Hematopoietic multipotent progenitor cell treated with erythropoietin and hydrocortisone succinate and interleukin-3 and kit ligand, for 15 days (in vitro differentiated cells): ENCODE data around the gene TTF1.
A peak's percentile ranks its signal among the peaks of the same experiment; 100 is the strongest.

Source experiments
- DNase-seq: peaks from one replicate; pipeline ENCODE4 v3.0.0-alpha.2; 2015; ENCODE audit warnings: low spot score

Gene TTF1

DNA sequence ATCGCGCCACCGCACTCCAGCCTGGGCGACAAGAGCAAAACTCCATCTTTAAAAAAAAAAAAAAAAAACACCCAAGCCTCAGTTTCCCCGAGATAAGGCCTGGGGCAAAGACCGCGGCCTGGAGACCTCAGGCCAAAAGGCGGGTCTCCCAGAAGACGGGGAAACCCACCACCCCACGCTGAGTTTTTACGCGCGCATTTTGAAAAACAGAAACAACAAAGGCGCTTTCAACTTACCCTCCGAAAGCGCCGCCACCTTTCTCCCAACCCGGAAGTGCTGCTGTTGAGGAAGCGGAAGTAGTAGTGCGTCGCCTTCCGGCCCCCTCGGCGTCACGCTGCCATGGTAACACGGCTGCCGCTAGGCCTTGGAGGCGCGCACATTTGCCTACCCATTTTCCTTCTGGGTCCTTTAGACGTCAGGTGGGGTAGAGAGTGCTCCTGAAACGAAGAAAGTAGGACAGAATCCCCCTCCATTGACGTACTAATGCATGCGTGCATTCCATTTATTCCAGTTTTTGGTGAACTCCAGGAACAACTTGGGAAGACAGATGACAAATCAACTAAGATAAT is at the start of gene TTF1:
Gene TTF1 (minus strand): TSS at position 287 of the 569 bp plus-strand sequence. CDS start 4,019 bp downstream, outside the sequence.
- peak; percentile 93 for DNase-seq

DNA sequence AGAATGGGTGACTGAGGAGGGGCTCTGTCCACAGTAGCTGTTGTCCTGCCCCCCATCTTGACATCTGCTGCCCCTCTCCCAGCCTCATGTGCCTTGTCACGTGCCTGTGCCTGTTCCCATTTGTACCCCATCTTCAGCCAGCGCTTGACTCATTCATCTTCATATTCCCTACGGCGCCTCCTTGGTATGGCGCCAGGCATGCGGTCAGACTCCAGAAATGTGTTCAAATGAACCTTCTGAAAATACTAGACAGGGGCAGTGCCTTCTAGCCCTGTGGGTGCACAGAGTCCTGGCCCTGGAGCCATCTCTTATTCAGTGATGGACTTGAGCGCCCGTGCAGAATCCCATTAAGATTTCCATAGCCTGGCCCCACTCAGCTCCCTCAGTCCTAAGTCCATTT is 49.6 kb upstream of the TTF1 start:
- no peak for DNase-seq

DNA sequence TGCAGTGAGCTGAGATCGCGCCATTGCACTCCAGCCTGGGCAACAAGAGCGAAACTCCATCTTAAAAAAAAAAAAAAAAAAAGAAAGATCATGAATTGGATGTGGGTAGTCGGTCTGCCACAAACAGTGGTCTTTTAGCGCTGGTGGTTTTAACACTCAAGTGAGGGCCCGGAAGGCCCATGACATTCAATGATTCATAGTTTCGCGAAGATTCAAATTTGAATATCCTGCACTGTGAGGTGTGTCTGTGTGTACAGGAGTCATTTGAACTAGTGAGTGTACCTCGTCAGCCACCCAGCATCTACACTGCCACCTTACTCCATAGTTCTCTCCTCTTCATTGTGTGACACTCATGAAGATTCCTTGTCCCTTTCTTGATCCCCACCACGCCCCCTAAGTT is 44.6 kb upstream of the TTF1 start:
- DNase-seq, result no peak

DNA sequence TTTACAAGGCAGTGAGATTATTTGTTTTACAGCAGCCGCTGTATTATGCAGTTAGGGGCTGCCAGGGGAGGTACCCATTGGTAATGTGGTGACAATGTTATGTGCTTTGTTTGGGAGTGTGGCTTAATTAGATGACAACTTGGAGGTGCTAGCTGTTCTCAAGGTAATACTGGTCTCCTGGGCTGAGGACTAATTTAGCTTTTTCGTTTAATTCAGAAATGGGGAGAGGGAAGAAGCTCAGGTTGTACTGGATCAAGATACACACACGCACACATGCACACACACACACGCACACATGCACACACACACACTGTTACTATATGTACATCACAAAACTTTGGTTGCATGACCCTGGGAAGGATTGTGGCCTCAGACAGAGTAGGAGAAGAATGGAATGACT is 41.3 kb upstream of the TTF1 start:
- DNase-seq, result no peak

- no peak for DNase-seq
These were observed 40.7 kb upstream of the TTF1 start for GRCh38 chr9:132447346-132447745.

GRCh38 chr9:132446887-132447286 is 40.2 kb upstream of the TTF1 start:
- DNase-seq, result no peak

DNA sequence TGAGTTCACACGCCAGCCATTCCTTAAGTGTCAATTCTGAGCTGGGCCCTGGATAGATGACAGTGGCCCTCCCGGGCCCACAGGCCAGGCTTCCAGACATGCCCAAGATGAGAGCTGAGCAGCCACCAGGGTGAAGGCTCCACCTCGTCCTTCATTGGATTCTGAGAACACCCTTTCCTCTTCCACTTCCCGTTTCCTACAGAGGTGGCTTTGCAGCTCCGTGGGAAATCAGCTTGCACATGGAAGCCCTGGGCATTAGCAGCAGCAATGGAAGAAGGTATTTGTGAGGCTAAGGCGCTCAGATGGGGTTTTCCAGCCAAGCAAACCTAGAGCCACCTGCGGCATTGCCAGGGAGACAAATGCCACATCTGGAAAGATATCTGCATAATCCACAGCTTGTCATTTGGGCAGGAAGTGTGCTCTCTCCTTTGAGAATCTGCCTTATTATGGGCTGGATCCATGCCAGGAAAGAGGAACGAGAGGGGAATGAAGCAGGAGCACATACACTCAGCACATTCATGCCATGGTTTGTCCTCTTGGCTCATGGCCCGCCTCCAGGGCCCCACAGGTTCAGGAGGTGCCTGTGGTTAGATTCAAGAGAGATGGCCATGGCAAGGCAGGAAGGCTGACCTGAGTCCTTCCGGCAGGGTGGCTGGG is 37.4 kb upstream of the TTF1 start:
- no peak for DNase-seq

GRCh38 chr9:132441404-132441803 is 34.8 kb upstream of the TTF1 start:
- DNase-seq, result no peak

DNA sequence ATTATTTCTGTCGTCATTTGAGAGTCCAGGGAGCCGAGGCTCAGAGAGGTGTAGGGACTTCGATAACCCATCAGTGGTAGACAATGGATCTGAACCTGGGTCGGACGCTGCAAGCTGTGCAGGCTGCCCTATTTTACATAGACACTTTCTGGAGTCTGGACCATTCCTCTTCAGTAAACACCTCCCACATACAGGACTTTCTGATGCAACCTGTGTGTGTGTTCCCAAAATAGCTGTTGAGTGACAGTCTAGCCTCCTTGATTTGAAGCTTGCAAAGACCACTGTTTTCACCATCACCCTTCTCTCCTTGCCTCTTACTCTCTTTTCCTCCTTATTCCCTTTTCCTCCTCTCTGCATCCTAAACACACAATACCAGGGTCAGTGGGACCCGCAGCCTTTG is 34.1 kb upstream of the TTF1 start:
- no peak for DNase-seq

- DNase-seq, result no peak
These were observed 32.5 kb upstream of the TTF1 start for GRCh38 chr9:132439153-132439552.

GRCh38 chr9:132434881-132435280 is 28.2 kb upstream of the TTF1 start:
- DNase-seq, result no peak

DNA sequence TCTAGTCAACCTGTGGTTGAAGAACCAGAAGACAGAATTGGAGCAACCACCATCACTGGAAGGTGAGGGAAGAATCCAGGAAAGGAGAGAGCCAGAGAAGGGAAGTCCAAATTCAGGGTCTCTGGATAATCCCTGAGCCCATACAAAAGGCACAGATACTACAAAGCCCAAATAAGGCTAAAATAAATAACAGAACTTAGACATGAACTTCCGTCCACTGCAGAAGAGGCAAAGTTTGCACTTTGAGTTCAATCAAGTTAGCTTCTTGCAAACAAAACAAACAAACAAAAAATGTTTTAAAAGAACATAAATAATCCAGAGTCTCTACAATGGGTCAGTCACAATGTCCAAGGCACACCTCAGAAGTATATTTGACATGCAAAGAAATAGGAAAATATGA is 24.4 kb upstream of the TTF1 start:
- no peak for DNase-seq

GRCh38 chr9:132426639-132427414 is 20.2 kb upstream of the TTF1 start:
- DNase-seq, result no peak

- no peak for DNase-seq
These were observed 19.0 kb upstream of the TTF1 start for GRCh38 chr9:132425675-132426062.

- no peak for DNase-seq
These were observed 18.4 kb upstream of the TTF1 start for GRCh38 chr9:132424857-132425674.

- DNase-seq, result no peak
These were observed 16.9 kb upstream of the TTF1 start for GRCh38 chr9:132423503-132423902.

- DNase-seq, result no peak
These were observed 15.9 kb upstream of the TTF1 start for GRCh38 chr9:132422574-132422973.

- no peak for DNase-seq
These were observed 12.2 kb upstream of the TTF1 start for GRCh38 chr9:132418726-132419363.

DNA sequence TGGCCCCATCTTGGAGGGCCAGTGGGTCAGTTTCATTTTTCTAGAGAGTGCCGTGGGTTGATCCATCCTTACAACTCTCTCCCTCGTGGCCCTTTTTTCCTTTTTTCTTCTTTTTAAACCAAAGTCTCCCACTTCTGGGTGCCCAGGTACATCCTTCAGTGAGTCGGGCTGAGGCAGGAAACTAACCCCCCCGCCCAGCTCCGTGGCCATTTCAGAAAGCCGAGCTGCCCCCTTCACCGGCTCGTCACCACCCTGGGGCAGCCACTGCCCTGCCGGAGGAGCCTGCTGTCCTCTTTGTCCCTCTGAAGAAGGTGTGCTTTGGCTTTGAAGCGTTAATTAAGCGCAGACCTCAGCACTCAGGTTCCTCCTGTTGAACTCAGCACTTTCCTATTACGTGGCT is 8.5 kb upstream of the TTF1 start:
- no peak for DNase-seq

DNA sequence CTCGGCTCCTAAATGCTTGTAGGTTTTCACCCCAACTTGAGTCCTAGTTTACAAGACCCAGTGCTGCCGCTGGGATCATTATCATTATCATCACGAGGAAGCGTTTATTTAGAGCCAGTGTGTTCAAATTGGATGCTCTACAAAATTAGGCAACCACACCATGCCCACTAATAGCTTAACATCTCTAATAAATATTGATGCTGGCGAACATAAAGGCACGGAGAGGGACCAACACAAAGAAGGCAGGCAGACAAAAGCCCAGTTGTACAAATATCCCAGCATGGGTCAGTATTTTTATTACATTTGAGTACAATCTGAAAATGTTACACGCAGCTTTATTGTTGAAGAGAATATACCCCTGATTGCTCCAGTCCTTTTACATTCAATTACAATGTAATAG is 8.1 kb upstream of the TTF1 start:
- no peak for DNase-seq

DNA sequence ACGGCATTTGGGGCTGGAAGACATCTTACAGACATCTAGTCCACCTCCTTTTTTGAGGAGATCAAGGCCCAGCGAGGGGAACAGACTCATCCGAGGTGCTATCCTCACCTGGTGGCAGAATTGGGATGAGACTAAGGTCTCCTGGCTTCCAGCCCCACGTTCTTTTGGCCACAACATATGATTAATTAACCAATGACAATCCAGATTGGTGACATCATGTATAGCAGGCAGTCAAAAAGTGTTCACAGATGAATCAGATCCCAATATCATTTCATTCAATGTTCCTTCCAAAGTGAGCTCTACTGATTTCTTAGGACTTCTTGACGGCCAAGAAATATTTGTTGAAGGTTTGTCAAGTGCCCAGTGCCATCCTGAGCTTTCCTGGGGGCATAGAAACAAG is 7.3 kb upstream of the TTF1 start:
- no peak for DNase-seq

DNA sequence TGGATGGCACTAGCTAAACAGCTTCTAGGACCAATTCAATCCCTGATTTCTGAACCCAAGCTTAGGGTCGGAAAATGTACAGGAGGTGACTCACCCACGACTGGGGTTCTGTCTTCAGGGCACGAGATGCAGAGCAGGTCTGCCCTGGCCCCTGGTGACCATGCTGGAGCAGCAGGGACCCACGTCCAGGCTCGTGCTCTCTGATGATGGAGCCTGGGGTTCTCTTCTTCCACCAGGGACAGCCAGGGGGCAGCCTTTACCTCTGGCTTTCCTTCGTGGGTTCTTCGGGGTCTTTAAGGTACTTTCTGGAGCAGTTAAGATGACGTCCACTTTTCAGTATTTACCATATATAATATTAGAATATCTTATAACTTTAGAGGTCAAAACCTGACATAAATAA is 5.4 kb upstream of the TTF1 start:
- no peak for DNase-seq
